GM12892 (cell line): ENCODE data around the gene WDR27.

ENCODE experiments used
- DNase-seq: peaks from one replicate; pipeline ENCODE4 v3.0.0; 2011; ENCODE audit not compliant: insufficient read length
- FAIRE-seq: peaks from 2 replicates; lab custom pipeline; 2011; peaks lifted over from hg19 to GRCh38; lab: Jason Lieb, UNC
- POLR2A ChIP-seq: IDR thresholded peaks from 2 replicates; pipeline ENCODE4 v1.6.1; 2011; ENCODE audit warnings: low read depth, low read length, control low read depth
- POLR2AphosphoS5 ChIP-seq: IDR thresholded peaks from 2 replicates; pipeline ENCODE4 v1.6.1; 2011; ENCODE audit warnings: low read depth, low read length, control low read depth
- TAF1 ChIP-seq: IDR thresholded peaks from 2 replicates; pipeline ENCODE4 v1.6.1; 2011; ENCODE audit warnings: low read depth, mild to moderate bottlenecking, control low read depth, low read length, borderline replicate concordance

The WDR27 gene

GRCh38 chr6:169502445-169502844 is 199.4 kb downstream of the WDR27 start:
- FAIRE-seq = no peak
- no peak for DNase-seq
- TF ChIP-seq TAF1 (no peak), POLR2AphosphoS5 (no peak), POLR2A (no peak)

GRCh38 chr6:169501777-169502313 is 200.0 kb downstream of the WDR27 start:
- no peak for DNase-seq
- FAIRE-seq = no peak
- TF ChIP-seq TAF1 = no peak
- no peak for TF ChIP-seq POLR2AphosphoS5
- TF ChIP-seq POLR2A = no peak

GRCh38 chr6:169501128-169501527 is 200.7 kb downstream of the WDR27 start:
- TF ChIP-seq TAF1 (no peak), POLR2A (no peak), POLR2AphosphoS5 (no peak)
- FAIRE-seq (no peak), DNase-seq (no peak)

GRCh38 chr6:169500688-169501087 is 201.1 kb downstream of the WDR27 start:
- no peak for TF ChIP-seq POLR2A
- no peak for TF ChIP-seq TAF1
- no peak for TF ChIP-seq POLR2AphosphoS5
- no peak for DNase-seq
- no peak for FAIRE-seq

GRCh38 chr6:169499848-169500247 is 202.0 kb downstream of the WDR27 start:
- DNase-seq (no peak), FAIRE-seq (no peak)
- TF ChIP-seq POLR2AphosphoS5 (no peak), POLR2A (no peak), TAF1 (no peak)

- no peak for DNase-seq
- FAIRE-seq = no peak
- TF ChIP-seq POLR2A (no peak), TAF1 (no peak), POLR2AphosphoS5 (no peak)
Observed at GRCh38 chr6:169498916-169499513, 202.8 kb downstream of the WDR27 start.

GRCh38 chr6:169495601-169496000 is 206.2 kb downstream of the WDR27 start:
- DNase-seq (no peak), FAIRE-seq (no peak)
- TF ChIP-seq POLR2AphosphoS5 = no peak
- no peak for TF ChIP-seq POLR2A
- TF ChIP-seq TAF1 = no peak

- no peak for TF ChIP-seq POLR2AphosphoS5
- no peak for TF ChIP-seq POLR2A
- TF ChIP-seq TAF1 = no peak
Observed at GRCh38 chr6:169494038-169494437, 207.8 kb downstream of the WDR27 start.

GRCh38 chr6:169491482-169491881 is 210.3 kb downstream of the WDR27 start:
- no peak for FAIRE-seq

More at GRCh38 chr6:169494038-169494437, 207.8 kb downstream of the WDR27 start:
- DNase-seq (no peak), FAIRE-seq (no peak)

GRCh38 chr6:169490830-169491229 is 211.0 kb downstream of the WDR27 start:
- DNase-seq = no peak
- TF ChIP-seq POLR2A = no peak
- FAIRE-seq = no peak

More at GRCh38 chr6:169491482-169491881, 210.3 kb downstream of the WDR27 start:
- TF ChIP-seq POLR2AphosphoS5 (no peak), TAF1 (no peak), POLR2A (no peak)
- DNase-seq = no peak

- no peak for TF ChIP-seq POLR2A
- FAIRE-seq = no peak
- DNase-seq = no peak
Observed at GRCh38 chr6:169490246-169490641, 211.6 kb downstream of the WDR27 start.

GRCh38 chr6:169489563-169490245 is 212.1 kb downstream of the WDR27 start:
- FAIRE-seq = no peak

More at GRCh38 chr6:169489563-169490245, 212.1 kb downstream of the WDR27 start:
- no peak for DNase-seq
- TF ChIP-seq POLR2A (no peak), TAF1 (no peak), POLR2AphosphoS5 (no peak)
